Spleen (tissue), 11 donors: ENCODE measurements around the gene XPO6. TPM values are rescaled to one million over a fixed set of nuclear protein-coding genes. Genes with fewer than 3 reads are reported as not detected.

ENCODE experiments used
- DNase-seq: peaks from one replicate; pipeline ENCODE4 v3.0.0-alpha.2; 2020
- H3K27ac ChIP-seq, 8 donors: fragments of 200-600 bp; sonication (generic) in 7 of 8; 1 replicate in 4 of 8; 2 replicates in 4 of 8; pipeline versions ENCODE4 v1.5.0 to v1.8.0; 2016 to 2021; ENCODE audit warnings: inconsistent platforms in 4 of 8, mild to moderate bottlenecking in 4 of 8, moderate library complexity in 1 of 8
- H3K27me3 ChIP-seq, 7 donors: fragments of 200-600 bp; sonication (generic) in 6 of 7; replicated peaks in 1 of 7; 1 replicate in 4 of 7; 2 replicates in 3 of 7; pipeline versions ENCODE4 v1.5.0 to v1.8.0; 2016 to 2021; ENCODE audit warnings: inconsistent platforms in 3 of 7, mild to moderate bottlenecking in 1 of 7
- H3K36me3 ChIP-seq, 6 donors: fragments of 200-600 bp; sonication (generic) in 5 of 6; 1 replicate in 4 of 6; 2 replicates in 2 of 6; pipeline versions ENCODE4 v1.5.0 to v1.8.0; 2016 to 2021; ENCODE audit warnings: inconsistent platforms in 2 of 6
- H3K4me1 ChIP-seq, 6 donors: fragments of 200-600 bp; sonication (generic) in 5 of 6; 1 replicate in 3 of 6; 2 replicates in 3 of 6; pipeline versions ENCODE4 v1.5.0 to v1.8.0; 2016 to 2021; ENCODE audit warnings: inconsistent platforms in 3 of 6
- H3K4me3 ChIP-seq, 8 donors: fragments of 200-600 bp; sonication (generic) in 7 of 8; 1 replicate in 4 of 8; 2 replicates in 4 of 8; pipeline versions ENCODE4 v1.5.0 to v1.8.0; 2016 to 2021; ENCODE audit warnings: inconsistent platforms in 4 of 8, mild to moderate bottlenecking in 4 of 8, moderate library complexity in 2 of 8
- H3K9me3 ChIP-seq, 8 donors: fragments of 200-600 bp; sonication (generic) in 7 of 8; 1 replicate in 4 of 8; 2 replicates in 4 of 8; pipeline versions ENCODE4 v1.5.0 to v1.8.0; 2016 to 2021; ENCODE audit warnings: inconsistent platforms in 4 of 8
- POLR2A ChIP-seq, 3 donors: fragments of 450-650 bp; IDR thresholded peaks; one replicate each; pipeline ENCODE4 v1.5.1; 2017; ENCODE audit warnings: antibody characterized with exemption in 3 of 3, mild to moderate bottlenecking in 1 of 3
- POLR2AphosphoS5 ChIP-seq, 3 donors: sonication (generic); formaldehyde crosslinking; IDR thresholded peaks; one replicate each; pipeline ENCODE4 v1.5.1; 2017; ENCODE audit warnings: antibody characterized with exemption in 3 of 3
- WGBS, 5 donors: extraction: QIAGEN DNeasy Blood & Tissue Kit in 3 of 5; methylation state at CpG; one replicate each; pipeline versions ENCODE4 v1.1.5 to v1.1.7; 2013 to 2018; 5-methylcytosine and 5-hydroxymethylcytosine counted together
- intact Hi-C: fragments of 100-400 bp; cut with DNase I; formaldehyde crosslinking; loops from one replicate; pipeline ENCODE4 v1.15.0; 2023; ENCODE audit warnings: low total_unique reads
- polyA plus RNA-seq, 3 donors: library from polyadenylated mRNA; stranded (reverse); fragments of 200-250 nt; gene quantifications; one replicate each; pipeline ENCODE4 v1.2.1, GENCODE V29; 2013
- total RNA-seq, 7 donors: library from RNA; depleted of rRNA in 3 of 7; stranded (reverse); fragments of >200 nt in 3 of 7; fragmentation: NEBNext Ultra II Directional in 4 of 7; extraction: Animal tissue kit (Norgen Biotek cat#: 25700) in 4 of 7; gene quantifications; one replicate each; pipeline versions ENCODE4 v1.1.0 to v1.2.1, GENCODE V29; 2016 to 2021
- TF ChIP-seq, protein P1 (sequence below), 11 experiments: fragments of 200-600 bp in 7 of 11; fragments of 450-650 bp in 4 of 11; sonication (generic) in 4 of 11; IDR thresholded peaks in 8 of 11; conservative IDR thresholded peaks in 3 of 11; 1 replicate in 7 of 11; 2 replicates in 4 of 11; pipeline versions ENCODE4 v1.4.0 to v1.8.0; 2016 to 2021; ENCODE audit warnings: antibody characterized with exemption in 11 of 11, inconsistent platforms in 4 of 11, mild to moderate bottlenecking in 1 of 11
- donor health status: healthy with polysubstance abuse.
- donor health status: DM: no; HTN: no; CAD: no; lungs with moderate emphysema.
- donor health status: DM: no; HTN: no; CAD: no.
- donor health status: Bipolar disorder and iron deficiency.
- donor health status: healthy.
- donor health status: DM: no; HTN: no; CAD: no.
- donor health status: DM: yes; HTN: yes; CAD: no.

The XPO6 gene
- total and polyA plus RNA-seq, 10 donors = 96.9 to 517 (median 302) TPM

DNA sequence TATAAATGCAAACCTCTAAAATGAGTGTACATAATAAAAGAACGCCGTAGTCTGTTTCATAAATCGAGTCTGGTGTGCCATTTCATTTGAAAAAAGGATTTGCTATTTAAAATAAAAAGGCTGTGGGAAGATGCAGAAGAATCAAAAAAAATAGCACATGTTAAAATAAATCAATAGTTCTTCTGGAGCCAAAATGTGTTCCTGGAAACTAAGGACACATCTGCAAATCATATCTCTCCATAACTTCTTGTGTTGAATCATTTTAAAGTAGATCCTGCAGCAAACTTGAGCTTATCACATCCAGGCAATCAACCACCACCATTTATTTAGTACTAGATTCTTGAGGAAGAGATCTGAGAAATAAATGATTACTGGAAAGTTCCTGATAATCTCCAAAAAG lies 29.0 kb downstream of the XPO6 start:
- Histone ChIP-seq H3K27me3 (no peaks in the 10 kb centered on the region), H3K27ac (peak overlapping the region in 6 of 8 donors; percentile 13 to 83 (median 52)), H3K36me3 (peaks cover 0 to 28% (median 14%) of the 10 kb centered on the region in 6 donors), H3K4me3 (no peak overlapping the region), H3K4me1 (peaks cover 49 to 99% (median 88%) of the 10 kb centered on the region in 6 donors), H3K9me3 (peaks cover 0 to 4% (median 0%) of the 10 kb centered on the region in 8 donors)
- intact Hi-C loops = no loop called here
- WGBS, 5 donors = 93 to 95% (median 94%) methylated on average over 3 of the region's 3 CpGs
- no peak for DNase-seq
- TF ChIP-seq POLR2AphosphoS5 (IDR thresholded peaks at IDR 0.05) (no peak), POLR2A (IDR thresholded peaks at IDR 0.05) (no peak)
- TF ChIP-seq, protein P1, sequence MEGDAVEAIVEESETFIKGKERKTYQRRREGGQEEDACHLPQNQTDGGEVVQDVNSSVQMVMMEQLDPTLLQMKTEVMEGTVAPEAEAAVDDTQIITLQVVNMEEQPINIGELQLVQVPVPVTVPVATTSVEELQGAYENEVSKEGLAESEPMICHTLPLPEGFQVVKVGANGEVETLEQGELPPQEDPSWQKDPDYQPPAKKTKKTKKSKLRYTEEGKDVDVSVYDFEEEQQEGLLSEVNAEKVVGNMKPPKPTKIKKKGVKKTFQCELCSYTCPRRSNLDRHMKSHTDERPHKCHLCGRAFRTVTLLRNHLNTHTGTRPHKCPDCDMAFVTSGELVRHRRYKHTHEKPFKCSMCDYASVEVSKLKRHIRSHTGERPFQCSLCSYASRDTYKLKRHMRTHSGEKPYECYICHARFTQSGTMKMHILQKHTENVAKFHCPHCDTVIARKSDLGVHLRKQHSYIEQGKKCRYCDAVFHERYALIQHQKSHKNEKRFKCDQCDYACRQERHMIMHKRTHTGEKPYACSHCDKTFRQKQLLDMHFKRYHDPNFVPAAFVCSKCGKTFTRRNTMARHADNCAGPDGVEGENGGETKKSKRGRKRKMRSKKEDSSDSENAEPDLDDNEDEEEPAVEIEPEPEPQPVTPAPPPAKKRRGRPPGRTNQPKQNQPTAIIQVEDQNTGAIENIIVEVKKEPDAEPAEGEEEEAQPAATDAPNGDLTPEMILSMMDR (IDR thresholded peaks at IDR 0.05 in 8 of 11, conservative IDR thresholded peaks at IDR 0.05 in 3 of 11) = no peak

DNA sequence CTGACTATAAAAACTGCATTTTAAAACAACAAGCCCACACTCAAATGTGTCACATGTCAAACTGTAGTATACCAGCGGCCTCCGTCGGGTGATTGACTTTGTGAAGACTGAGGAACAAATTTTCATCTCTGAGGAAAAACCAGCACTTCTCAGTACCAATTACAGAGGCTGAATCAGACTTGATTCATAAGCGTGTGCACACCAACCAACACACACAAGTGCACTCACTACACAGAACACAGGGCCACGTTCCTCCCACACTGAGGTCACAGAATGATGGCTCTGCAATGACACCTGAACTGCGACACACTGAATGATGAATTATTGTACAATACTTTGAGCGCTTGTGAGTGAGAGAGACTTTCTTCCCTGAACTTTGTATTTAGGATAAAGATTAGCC lies 29.6 kb downstream of the XPO6 start:
- Histone ChIP-seq H3K27me3 (no peaks in the 10 kb centered on the region), H3K9me3 (peaks cover 0 to 4% (median 0%) of the 10 kb centered on the region in 8 donors), H3K27ac (peak overlapping the region in 6 of 8 donors; percentile 71 to 88 (median 80)), H3K36me3 (peaks cover 0 to 34% (median 18%) of the 10 kb centered on the region in 6 donors), H3K4me3 (peak overlapping the region in 1 of 8 donors; percentile 18), H3K4me1 (peaks cover 42 to 99% (median 82%) of the 10 kb centered on the region in 6 donors)
- TF ChIP-seq, protein P1 (IDR thresholded peaks at IDR 0.05 in 8 of 11, conservative IDR thresholded peaks at IDR 0.05 in 3 of 11) = no peak
- TF ChIP-seq POLR2AphosphoS5 (IDR thresholded peaks at IDR 0.05) = no peak
- TF ChIP-seq POLR2A (IDR thresholded peaks at IDR 0.05) = no peak
- DNase-seq = no peak
- intact Hi-C loops = no loop called here
- WGBS, 5 donors = 70 to 77% (median 74%) methylated on average over 7 of the region's 7 CpGs

DNA sequence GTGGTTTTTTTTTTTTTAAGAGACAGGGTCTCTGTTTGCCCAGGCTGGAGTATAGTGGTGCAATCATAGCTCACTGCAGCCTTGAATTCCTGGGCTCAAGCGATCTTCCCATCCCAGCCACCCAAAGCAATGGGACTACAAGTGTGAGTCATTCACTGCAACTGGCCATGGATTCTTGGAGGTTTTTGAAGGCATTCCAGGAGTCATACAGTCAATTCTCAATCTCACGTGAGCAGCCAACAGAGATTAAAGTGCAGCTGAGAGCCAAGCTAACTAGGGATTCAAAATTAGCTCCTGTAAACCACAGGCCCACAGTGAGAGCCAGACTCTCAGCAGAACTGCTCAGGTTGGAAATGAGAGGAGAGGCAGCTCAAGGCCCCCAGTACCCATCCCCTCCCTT lies 30.2 kb downstream of the XPO6 start:
- H3K36me3 ChIP-seq = peaks cover 0 to 40% (median 25%) of the 10 kb centered on the region in 6 donors
- 44 to 70% (median 65%) methylated on average over 1 to 2 of the region's 2 CpGs for WGBS, 5 donors
- peak overlapping the region in 1 of 8 donors; percentile 48 for H3K4me3 ChIP-seq
- intact Hi-C loops = no loop called here
- H3K27me3 ChIP-seq = no peaks in the 10 kb centered on the region
- peak overlapping the region in 7 of 8 donors; percentile 55 to 88 (median 78) for H3K27ac ChIP-seq
- TF ChIP-seq POLR2AphosphoS5 (IDR thresholded peaks at IDR 0.05) = no peak
- TF ChIP-seq, protein P1 (IDR thresholded peaks at IDR 0.05 in 8 of 11, conservative IDR thresholded peaks at IDR 0.05 in 3 of 11) = no peak
- no peak for TF ChIP-seq POLR2A (IDR thresholded peaks at IDR 0.05)
- peaks cover 0 to 4% (median 0%) of the 10 kb centered on the region in 8 donors for H3K9me3 ChIP-seq
- DNase-seq = no peak
- peaks cover 36 to 96% (median 76%) of the 10 kb centered on the region in 6 donors for H3K4me1 ChIP-seq

DNA sequence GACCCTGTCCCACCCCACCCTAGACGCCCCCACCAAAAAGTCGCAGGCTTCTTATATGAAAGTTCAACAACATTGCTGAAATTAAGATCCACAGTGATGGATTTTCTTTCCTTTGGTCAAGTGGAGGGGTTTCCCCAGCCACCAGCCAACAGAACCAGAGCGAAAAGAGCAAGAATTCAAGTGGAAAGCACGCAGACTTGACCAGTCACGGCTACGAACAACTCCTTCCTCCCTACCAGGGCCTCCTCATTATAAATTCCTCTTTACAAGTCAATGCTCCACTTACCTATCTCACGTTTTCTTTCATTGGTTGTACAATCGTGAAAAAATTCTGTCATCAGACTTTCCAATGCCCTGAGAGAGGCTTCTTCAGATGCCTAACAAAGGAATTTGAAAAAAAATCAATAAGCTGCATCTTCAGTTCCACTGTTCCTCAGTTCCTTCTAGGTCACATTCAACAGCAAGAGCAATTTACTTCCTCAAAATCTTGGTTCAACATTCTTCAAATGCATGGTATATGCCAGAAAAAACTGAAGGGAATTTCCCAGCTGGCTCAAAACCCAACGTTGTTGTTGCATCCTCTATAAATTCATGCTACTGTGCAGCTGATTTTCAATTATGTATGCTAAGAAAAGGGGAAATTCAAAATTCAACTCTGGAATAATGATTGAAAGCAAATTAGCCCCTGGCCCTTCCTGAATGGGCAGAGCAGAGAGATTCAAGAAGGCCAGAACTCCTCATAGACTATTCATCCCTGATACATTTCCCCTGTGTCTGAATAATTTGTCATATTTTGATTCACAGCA lies 30.9 kb downstream of the XPO6 start:
- DNase-seq = no peak
- Histone ChIP-seq H3K4me3 (peak overlapping the region in 1 of 8 donors; percentile 48), H3K9me3 (peaks cover 0 to 4% (median 0%) of the 10 kb centered on the region in 8 donors), H3K27ac (peak overlapping the region; percentile 16 to 88 (median 76)), H3K27me3 (no peaks in the 10 kb centered on the region), H3K4me1 (peaks cover 32 to 94% (median 70%) of the 10 kb centered on the region in 6 donors), H3K36me3 (peaks cover 0 to 47% (median 31%) of the 10 kb centered on the region in 6 donors)
- TF ChIP-seq POLR2AphosphoS5 (IDR thresholded peaks at IDR 0.05) (no peak), POLR2A (IDR thresholded peaks at IDR 0.05) (no peak)
- TF ChIP-seq, protein P1 (IDR thresholded peaks at IDR 0.05 in 8 of 11, conservative IDR thresholded peaks at IDR 0.05 in 3 of 11) = no peak
- WGBS, 5 donors = 30 to 40% (median 35%) methylated on average over 9 of the region's 9 CpGs
- intact Hi-C loops = no loop called here
